Stimulated activated CD4-positive, alpha-beta T cell treated with anti-CD3 and anti-CD28 coated beads, Interleukin-4, amount 100 ng/mL, for 4 hours (primary cell): ENCODE results near the gene KLHL17.
"Not testable (repeated sequence)": the region's sequence is repeated elsewhere in the genome, so short reads cannot be mapped to it uniquely, and the experiment has no call there.

Experiments used
- DNase-seq, 2 experiments: peaks; one replicate each; pipeline ENCODE4 v3.0.0-alpha.2; 2020

Gene KLHL17

GRCh38 chr1:1003618-1004419 is 43.4 kb downstream of the KLHL17 start:
- no peak for DNase-seq

GRCh38 chr1:1004420-1004779 is 44.0 kb downstream of the KLHL17 start:
- DNase-seq: no peak

GRCh38 chr1:1004780-1005697 is 44.7 kb downstream of the KLHL17 start:
- no peak for DNase-seq

- no peak for DNase-seq
Measured at GRCh38 chr1:1005774-1006304, 45.5 kb downstream of the KLHL17 start.

GRCh38 chr1:1006305-1007159 is 46.1 kb downstream of the KLHL17 start:
- no peak for DNase-seq

- DNase-seq: not testable (repeated sequence)
Measured at GRCh38 chr1:1010131-1010530, 49.7 kb downstream of the KLHL17 start.

GRCh38 chr1:1011396-1011949 is 51.1 kb downstream of the KLHL17 start:
- DNase-seq: no peak

- DNase-seq: not testable (repeated sequence)
Measured at GRCh38 chr1:1012736-1013104, 52.3 kb downstream of the KLHL17 start.

- DNase-seq: peak; percentile 76 to 91
Measured at GRCh38 chr1:1013105-1013921, 52.9 kb downstream of the KLHL17 start, which contains the start of gene ISG15. ISG15 (plus strand) TSS chr1:1013497; CDS start chr1:1013574, 77 bp downstream.

- DNase-seq: no peak
Measured at GRCh38 chr1:1013922-1014648, 53.7 kb downstream of the KLHL17 start.

- no peak for DNase-seq
Measured at GRCh38 chr1:1014799-1015681, 54.7 kb downstream of the KLHL17 start.
